AG04449 (cell line): ENCODE results near the gene CRYBG2.
"Not testable (repeated sequence)": the region's sequence is repeated elsewhere in the genome, so short reads cannot be mapped to it uniquely, and the experiment has no call there.

Experiments used
- CTCF ChIA-PET: fragments of 350-600 bp; formaldehyde crosslinking; extraction: SDS; loops from one replicate; lab custom pipeline; 2021; ENCODE audit warnings: antibody characterized with exemption; lab: Yijun Ruan, JAX
- POLR2A ChIA-PET: fragments of 400-600, 350-600 bp; formaldehyde crosslinking; extraction: SDS; loops from one replicate; lab custom pipeline; 2020; ENCODE audit warnings: antibody characterized with exemption, inconsistent platforms; lab: Yijun Ruan, JAX
- DNase-seq: peaks from one replicate; pipeline ENCODE4 v3.0.0-alpha.2; 2010; ENCODE audit warnings: low read depth, low spot score
- H3K4me3 ChIP-seq: 2 replicates; pipeline ENCODE4 v1.5.1; 2011; ENCODE audit warnings: low read depth, mild to moderate bottlenecking, control low read depth, low read length
- CTCF ChIP-seq: IDR thresholded peaks from one replicate; pipeline ENCODE4 v1.5.1; 2011; ENCODE audit warnings: mild to moderate bottlenecking, moderate library complexity, low read length, control low read depth, inconsistent platforms; ENCODE audit not compliant: insufficient read depth; ENCODE audit errors: missing control alignments

CRYBG2 gene

GRCh38 chr1:26337625-26338024 is 16.3 kb downstream of the CRYBG2 start:
- ChIA-PET POLR2A (no interaction called here), CTCF (interaction anchor here (1.2 to 2.4 kb wide), 5 partner anchors 11 to 78 kb away, joined by 3 to 9 read pairs (median 4); no protein-coding TSS in a partner anchor)
- no peak for TF ChIP-seq CTCF
- no peak overlapping the region for H3K4me3 ChIP-seq
- no peak for DNase-seq

- ChIA-PET CTCF (interaction anchor here (1.3 to 2.4 kb wide), 3 partner anchors 16 to 78 kb away, joined by 4 to 9 read pairs (median 5); no protein-coding TSS in a partner anchor), POLR2A (no interaction called here)
- no peak for TF ChIP-seq CTCF
- H3K4me3 ChIP-seq, result no peak overlapping the region
- DNase-seq, result no peak
These were observed 16.8 kb downstream of the CRYBG2 start for GRCh38 chr1:26337206-26337535.

GRCh38 chr1:26336477-26337205 is 17.3 kb downstream of the CRYBG2 start:
- POLR2A ChIA-PET, result interaction anchor here (0.6 kb wide), 1 partner anchor 64 kb away, joined by 3 read pairs; no protein-coding TSS in a partner anchor
- H3K4me3 ChIP-seq, result peak overlapping the region; percentile 60
- no peak for DNase-seq
- CTCF ChIA-PET, result interaction anchor here (1.1 to 1.5 kb wide), 4 partner anchors 15 to 79 kb away, joined by 3 to 6 read pairs (median 4); no protein-coding TSS in a partner anchor
- TF ChIP-seq CTCF, result no peak

- CTCF ChIA-PET, result interaction anchor here (1.0 to 3.0 kb wide), 7 partner anchors 14 to 163 kb away, joined by 3 to 10 read pairs (median 4); no protein-coding TSS in a partner anchor
- POLR2A ChIA-PET, result interaction anchor here (0.6 kb wide), 1 partner anchor 65 kb away, joined by 3 read pairs; no protein-coding TSS in a partner anchor
- TF ChIP-seq CTCF, result no peak
- no peak for DNase-seq
- peak overlapping the region; percentile 60 for H3K4me3 ChIP-seq
These were observed 18.0 kb downstream of the CRYBG2 start for GRCh38 chr1:26335774-26336476.

- POLR2A ChIA-PET, DNase-seq, H3K4me3 ChIP-seq: not testable (repeated sequence)
- CTCF ChIA-PET, result interaction anchor here (0.7 to 4.2 kb wide), 5 partner anchors 9 to 58 kb away, joined by 3 to 37 read pairs (median 4); no protein-coding TSS in a partner anchor
These were observed 20.6 kb downstream of the CRYBG2 start for GRCh38 chr1:26333312-26333711.

- TF ChIP-seq CTCF, result no peak
- CTCF ChIA-PET, result interaction anchor here (1.8 to 4.2 kb wide), 2 partner anchors 8 to 34 kb away, joined by 7 to 37 read pairs; no protein-coding TSS in a partner anchor
- no peak for DNase-seq
- POLR2A ChIA-PET, result no interaction called here
- no peak overlapping the region for H3K4me3 ChIP-seq
These were observed 23.7 kb downstream of the CRYBG2 start for GRCh38 chr1:26330276-26330675.

- POLR2A ChIA-PET, result interaction anchor here (0.7 kb wide), 1 partner anchor 9 kb away, joined by 4 read pairs; no protein-coding TSS in a partner anchor
- not testable (repeated sequence) for H3K4me3 ChIP-seq, DNase-seq
- CTCF ChIA-PET, result interaction anchor here (1.4 to 4.2 kb wide), 3 partner anchors 7 to 88 kb away, joined by 5 to 37 read pairs (median 7); no protein-coding TSS in a partner anchor
These were observed 24.6 kb downstream of the CRYBG2 start for GRCh38 chr1:26329380-26329779.
